ENCODE data around the gene AAMP. TPM values are rescaled to one million over a fixed set of nuclear protein-coding genes. Genes with fewer than 3 reads are reported as not detected.
"Not testable (repeated sequence)": the region's sequence is repeated elsewhere in the genome, so short reads cannot be mapped to it uniquely, and the experiment has no call there.

Gene AAMP
- total RNA-seq, 2 donors from 2014 or later: 61.5 to 114 TPM

DNA sequence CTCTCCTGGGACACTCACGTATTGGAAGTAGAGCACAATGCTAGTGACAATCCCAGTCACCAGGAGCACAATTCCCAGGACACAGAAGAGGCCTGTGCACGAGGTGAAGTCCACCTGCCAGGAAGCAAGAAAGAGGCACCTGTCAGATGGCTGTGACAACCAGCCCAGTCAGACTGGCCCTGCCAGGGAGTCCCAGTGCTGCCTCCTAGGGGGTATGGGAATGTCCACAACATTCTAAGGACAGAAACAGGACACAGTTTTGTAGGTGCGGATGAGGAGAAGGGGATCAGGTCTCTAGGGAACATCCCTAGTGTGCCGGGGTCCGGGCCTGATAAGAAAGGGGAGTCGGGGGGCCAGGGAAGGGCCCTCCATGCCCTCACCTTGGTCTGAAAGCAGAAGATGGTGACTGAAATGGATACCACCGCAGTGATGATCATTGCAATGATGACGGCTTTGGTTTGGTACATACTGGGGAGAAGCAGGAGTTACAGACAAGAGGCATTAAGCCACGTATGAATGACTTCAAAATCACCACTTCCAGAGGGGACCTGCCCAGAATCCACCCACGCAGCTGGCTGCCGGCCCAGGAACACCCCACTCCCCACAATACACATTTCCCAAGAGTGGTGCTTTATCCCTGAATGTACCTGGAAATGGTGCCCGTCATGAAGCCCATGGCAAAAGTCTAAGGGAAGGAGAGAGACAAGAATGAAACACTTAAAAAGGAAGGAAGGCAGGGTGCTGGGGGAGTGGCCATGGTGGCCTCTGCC is 7.2 kb upstream of the AAMP start:
- 75 to 77% methylated on average over 11 to 12 of the region's 12 CpGs for WGBS, 2 donors
- H3K4me1 ChIP-seq: peaks cover 61% of the 10 kb centered on the region
- TF ChIP-seq, protein P1, sequence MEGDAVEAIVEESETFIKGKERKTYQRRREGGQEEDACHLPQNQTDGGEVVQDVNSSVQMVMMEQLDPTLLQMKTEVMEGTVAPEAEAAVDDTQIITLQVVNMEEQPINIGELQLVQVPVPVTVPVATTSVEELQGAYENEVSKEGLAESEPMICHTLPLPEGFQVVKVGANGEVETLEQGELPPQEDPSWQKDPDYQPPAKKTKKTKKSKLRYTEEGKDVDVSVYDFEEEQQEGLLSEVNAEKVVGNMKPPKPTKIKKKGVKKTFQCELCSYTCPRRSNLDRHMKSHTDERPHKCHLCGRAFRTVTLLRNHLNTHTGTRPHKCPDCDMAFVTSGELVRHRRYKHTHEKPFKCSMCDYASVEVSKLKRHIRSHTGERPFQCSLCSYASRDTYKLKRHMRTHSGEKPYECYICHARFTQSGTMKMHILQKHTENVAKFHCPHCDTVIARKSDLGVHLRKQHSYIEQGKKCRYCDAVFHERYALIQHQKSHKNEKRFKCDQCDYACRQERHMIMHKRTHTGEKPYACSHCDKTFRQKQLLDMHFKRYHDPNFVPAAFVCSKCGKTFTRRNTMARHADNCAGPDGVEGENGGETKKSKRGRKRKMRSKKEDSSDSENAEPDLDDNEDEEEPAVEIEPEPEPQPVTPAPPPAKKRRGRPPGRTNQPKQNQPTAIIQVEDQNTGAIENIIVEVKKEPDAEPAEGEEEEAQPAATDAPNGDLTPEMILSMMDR (IDR thresholded peaks at IDR 0.05): peak in 2 of 7 experiments; percentile 12 to 52
- no peak for TF ChIP-seq POLR2A (IDR thresholded peaks at IDR 0.05)
- DNase-seq (peak in 1 of 4 donors; percentile 87), ATAC-seq (no peak)
- no peak overlapping the region for H3K4me3 ChIP-seq
- peak overlapping the region in 3 of 4 donors; percentile 37 to 98 (median 98) for H3K27ac ChIP-seq
- H3K27me3 ChIP-seq: no peaks in the 10 kb centered on the region
- H3K36me3 ChIP-seq (replicated peaks in 1 of 2; ENCODE audit: insufficient read depth in 1 of 2, low read depth in 2 of 2): peaks cover 53 to 62% of the 10 kb centered on the region in 2 donors
- no peaks in the 10 kb centered on the region for H3K9me3 ChIP-seq
- intact Hi-C loops (cut with DNase I): no loop called here

DNA sequence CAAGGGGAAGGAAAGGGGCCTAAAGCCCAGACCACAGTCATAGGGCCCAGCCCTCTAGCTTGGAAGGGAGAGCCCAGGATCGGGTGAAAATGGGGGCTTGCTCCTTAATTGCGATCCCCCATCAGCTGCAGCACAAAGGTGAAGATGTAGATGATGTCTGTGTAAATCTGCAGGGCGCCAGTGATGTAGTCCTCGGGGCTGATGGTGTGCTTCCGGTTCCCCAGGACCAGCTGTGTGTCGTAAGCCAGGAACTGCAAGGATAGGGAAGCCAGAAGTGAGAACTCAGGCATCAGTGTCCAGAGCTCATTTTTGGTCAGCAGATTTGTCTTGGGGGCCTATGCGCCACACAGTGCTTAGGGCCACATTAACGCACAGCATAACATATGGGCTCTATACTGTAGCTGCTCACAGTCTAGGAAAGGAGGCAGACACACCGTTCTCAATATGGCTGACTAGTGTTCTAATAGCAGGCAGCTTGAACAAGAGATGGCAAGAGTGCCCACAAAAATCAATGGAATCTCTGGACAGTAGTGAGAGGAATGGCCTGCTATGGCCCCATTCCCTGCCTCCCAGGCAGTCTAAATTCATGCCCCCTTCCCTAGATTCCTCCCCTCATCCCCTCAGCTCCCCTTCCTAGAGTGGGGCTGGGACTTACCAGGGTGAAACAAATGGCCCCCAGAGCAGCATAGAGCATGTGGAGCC is 5.6 kb upstream of the AAMP start:
- Histone ChIP-seq H3K4me3 (no peak overlapping the region), H3K36me3 (replicated peaks in 1 of 2; ENCODE audit: insufficient read depth in 1 of 2, low read depth in 2 of 2) (peaks cover 53 to 59% of the 10 kb centered on the region in 2 donors), H3K27ac (peak overlapping the region in 3 of 4 donors; percentile 0 to 85 (median 28)), H3K9me3 (no peaks in the 10 kb centered on the region), H3K4me1 (peaks cover 59% of the 10 kb centered on the region), H3K27me3 (no peaks in the 10 kb centered on the region)
- intact Hi-C loops (cut with DNase I): no loop called here
- no peak for DNase-seq
- no peak for ATAC-seq
- TF ChIP-seq, protein P1 (IDR thresholded peaks at IDR 0.05): no peak
- no peak for TF ChIP-seq POLR2A (IDR thresholded peaks at IDR 0.05)
- 77 to 81% methylated on average over 7 to 9 of the region's 9 CpGs for WGBS, 2 donors

DNA sequence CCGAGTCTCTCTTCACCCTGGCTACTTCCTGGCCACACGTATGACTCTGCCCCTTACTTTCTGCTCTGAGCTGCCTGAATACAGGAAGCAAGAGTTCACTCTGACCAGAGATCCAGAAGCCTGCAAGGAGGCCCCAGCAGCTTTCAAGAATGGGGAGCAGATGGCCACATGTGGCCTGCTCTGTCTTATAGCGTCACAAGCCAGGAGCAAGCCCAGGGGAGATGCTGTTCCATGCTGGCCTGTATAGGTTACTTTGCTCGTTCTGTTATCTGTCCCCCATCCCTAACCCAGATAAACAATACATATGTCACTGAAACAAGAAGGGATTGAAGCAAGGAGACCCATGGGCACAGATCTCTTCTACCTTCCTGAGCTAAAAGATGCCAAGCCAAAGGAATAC is 4.6 kb upstream of the AAMP start:
- Histone ChIP-seq H3K4me3 (no peak overlapping the region), H3K4me1 (peaks cover 50% of the 10 kb centered on the region), H3K9me3 (no peaks in the 10 kb centered on the region), H3K36me3 (replicated peaks in 1 of 2; ENCODE audit: insufficient read depth in 1 of 2, low read depth in 2 of 2) (peaks cover 43 to 50% of the 10 kb centered on the region in 2 donors), H3K27me3 (no peaks in the 10 kb centered on the region), H3K27ac (peak overlapping the region in 3 of 4 donors; percentile 28 to 88 (median 85))
- no peak for DNase-seq
- intact Hi-C loops (cut with DNase I): no loop called here
- 69 to 71% methylated on average over 4 of the region's 4 CpGs for WGBS, 2 donors
- TF ChIP-seq POLR2A (IDR thresholded peaks at IDR 0.05): no peak
- TF ChIP-seq, protein P1 (IDR thresholded peaks at IDR 0.05): no peak
- no peak for ATAC-seq

DNA sequence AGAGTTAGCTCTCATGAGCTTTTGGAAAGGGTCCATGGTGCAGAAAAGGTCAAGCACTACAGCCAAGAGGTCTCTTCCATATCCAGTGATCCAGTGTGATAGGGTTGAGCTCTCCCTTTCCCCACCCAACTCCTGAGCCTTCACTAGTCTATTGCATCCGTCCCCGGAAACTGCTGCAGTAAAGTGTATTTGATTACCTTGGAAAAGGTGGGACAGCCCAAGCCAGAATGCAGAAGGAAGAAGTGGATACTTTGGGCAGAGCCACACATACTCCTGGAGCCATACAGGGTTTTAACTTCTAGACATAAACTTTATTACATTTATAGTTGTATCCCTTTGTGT is 3.9 kb upstream of the AAMP start:
- DNase-seq (no peak), ATAC-seq (no peak)
- intact Hi-C loops (cut with DNase I): no loop called here
- Histone ChIP-seq H3K4me3 (no peak overlapping the region), H3K4me1 (peaks cover 48% of the 10 kb centered on the region), H3K27me3 (no peaks in the 10 kb centered on the region), H3K36me3 (replicated peaks in 1 of 2; ENCODE audit: insufficient read depth in 1 of 2, low read depth in 2 of 2) (peaks cover 36 to 43% of the 10 kb centered on the region in 2 donors), H3K9me3 (no peaks in the 10 kb centered on the region), H3K27ac (peak overlapping the region; percentile 56 to 88 (median 78))
- TF ChIP-seq, protein P1 (IDR thresholded peaks at IDR 0.05): no peak
- TF ChIP-seq POLR2A (IDR thresholded peaks at IDR 0.05): no peak
- 68 to 76% methylated on average over 2 of the region's 2 CpGs for WGBS, 2 donors

DNA sequence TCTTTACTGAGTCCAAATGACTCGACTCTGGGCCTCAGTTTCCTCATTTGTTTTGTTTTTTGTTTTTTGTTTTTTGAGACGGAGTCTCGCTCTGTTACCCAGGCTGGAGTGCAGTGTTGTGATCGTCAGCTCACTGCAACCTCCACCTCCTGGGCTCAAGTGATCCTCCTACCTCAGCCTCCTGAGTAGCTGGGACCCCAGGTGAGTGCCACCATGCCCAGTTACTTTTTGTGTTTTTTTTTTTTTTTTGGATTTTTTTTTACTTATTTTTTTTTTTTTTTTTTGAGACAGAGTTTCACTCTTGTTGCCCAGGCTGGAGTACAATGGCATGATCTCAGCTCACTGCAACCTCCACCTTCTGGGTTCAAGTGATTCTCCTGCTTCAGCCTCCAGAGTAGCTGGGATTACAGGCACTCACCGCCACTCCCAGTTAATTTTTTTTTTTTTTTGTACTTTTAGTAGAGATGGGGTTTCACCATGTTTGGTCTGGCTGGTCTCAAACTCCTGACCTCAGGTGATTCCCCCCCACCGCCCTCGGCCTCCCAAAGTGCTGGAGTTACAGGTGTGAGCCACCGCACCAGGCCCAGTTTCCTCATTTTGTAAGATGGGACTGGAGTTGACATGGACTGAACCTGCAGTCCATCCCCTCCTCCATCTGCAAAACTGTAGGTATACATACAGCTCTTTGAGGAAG is 3.4 kb upstream of the AAMP start:
- H3K4me3 ChIP-seq; intact Hi-C loops (cut with DNase I); ATAC-seq; H3K9me3 ChIP-seq; H3K27me3 ChIP-seq: not testable (repeated sequence)
- Histone ChIP-seq H3K36me3 (replicated peaks in 1 of 2; ENCODE audit: insufficient read depth in 1 of 2, low read depth in 2 of 2) (peaks cover 33 to 40% of the 10 kb centered on the region in 2 donors), H3K4me1 (peaks cover 46% of the 10 kb centered on the region), H3K27ac (peak overlapping the region; percentile 56 to 88 (median 78))
- peak in 1 of 4 donors; percentile 14 for DNase-seq
- 78 to 82% methylated on average over 8 of the region's 8 CpGs for WGBS, 2 donors
